ENCODE data around the gene F10. TPM values are rescaled to one million over a fixed set of nuclear protein-coding genes. Genes with fewer than 3 reads are reported as not detected.

F10 gene
- total RNA-seq, 1 experiment from 2014 or later: 0.18 TPM

DNA sequence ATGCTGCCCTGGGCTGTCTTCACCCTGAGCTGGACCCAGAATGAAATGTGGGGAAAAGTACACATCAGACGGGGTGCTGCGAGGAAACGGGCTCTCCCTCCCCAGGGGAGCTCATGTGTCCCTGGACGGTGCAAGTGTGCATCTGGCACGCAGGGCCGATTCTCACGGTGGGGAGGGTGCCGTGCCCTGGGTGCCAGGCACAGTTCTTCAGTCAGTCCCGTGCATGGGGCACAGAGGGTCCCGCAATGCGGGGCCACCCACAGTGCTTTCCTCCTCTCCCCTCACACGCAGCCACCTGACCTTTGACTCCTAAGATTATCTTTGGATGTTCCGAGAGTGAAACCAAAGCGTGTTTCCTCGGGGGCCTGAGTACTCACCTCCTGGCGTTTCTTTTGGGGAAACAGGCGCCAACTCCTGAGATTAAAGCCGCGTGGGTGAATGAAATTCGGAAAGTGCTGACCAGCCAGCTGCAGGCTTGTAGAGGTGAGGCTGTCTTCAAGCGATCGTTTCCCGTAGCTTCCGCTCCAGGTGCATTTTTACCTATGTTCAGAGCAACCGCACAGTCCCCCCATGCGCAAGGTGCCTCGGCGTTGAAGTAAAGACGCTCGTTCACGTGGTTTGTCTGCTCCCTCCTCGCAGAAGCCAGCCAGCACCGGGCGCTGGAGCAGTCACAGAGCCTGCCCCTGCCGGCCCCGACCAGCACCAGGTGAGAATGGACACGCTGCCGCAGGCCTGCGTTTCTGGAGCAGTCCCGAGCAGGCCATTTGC lies 34.5 kb upstream of the F10 start:
- H3K27ac ChIP-seq (ENCODE audit: low read length): no peak overlapping the region
- no peak for ATAC-seq
- H3K9me3 ChIP-seq (ENCODE audit: control insufficient read depth, insufficient read depth, low read depth, low read length): no peaks in the 10 kb centered on the region
- H3K36me3 ChIP-seq (ENCODE audit: control insufficient read depth, insufficient read depth, low read length): no peaks in the 10 kb centered on the region
- in situ Hi-C loops (cut with HindIII; ENCODE audit: low pct_unique_long_range_greater_than_20kb, low sequenced_read_pairs) (no loop called here), intact Hi-C loops (cut with micrococcal nuclease; ENCODE audit: unreplicated experiment) (no loop called here)
- BruUV-seq (replicated peaks): no TSS peak
- no peak for TF ChIP-seq POLR2AphosphoS5 (IDR thresholded peaks at IDR 0.05; ENCODE audit: low read depth, low read length)
- TF ChIP-seq, protein P1, sequence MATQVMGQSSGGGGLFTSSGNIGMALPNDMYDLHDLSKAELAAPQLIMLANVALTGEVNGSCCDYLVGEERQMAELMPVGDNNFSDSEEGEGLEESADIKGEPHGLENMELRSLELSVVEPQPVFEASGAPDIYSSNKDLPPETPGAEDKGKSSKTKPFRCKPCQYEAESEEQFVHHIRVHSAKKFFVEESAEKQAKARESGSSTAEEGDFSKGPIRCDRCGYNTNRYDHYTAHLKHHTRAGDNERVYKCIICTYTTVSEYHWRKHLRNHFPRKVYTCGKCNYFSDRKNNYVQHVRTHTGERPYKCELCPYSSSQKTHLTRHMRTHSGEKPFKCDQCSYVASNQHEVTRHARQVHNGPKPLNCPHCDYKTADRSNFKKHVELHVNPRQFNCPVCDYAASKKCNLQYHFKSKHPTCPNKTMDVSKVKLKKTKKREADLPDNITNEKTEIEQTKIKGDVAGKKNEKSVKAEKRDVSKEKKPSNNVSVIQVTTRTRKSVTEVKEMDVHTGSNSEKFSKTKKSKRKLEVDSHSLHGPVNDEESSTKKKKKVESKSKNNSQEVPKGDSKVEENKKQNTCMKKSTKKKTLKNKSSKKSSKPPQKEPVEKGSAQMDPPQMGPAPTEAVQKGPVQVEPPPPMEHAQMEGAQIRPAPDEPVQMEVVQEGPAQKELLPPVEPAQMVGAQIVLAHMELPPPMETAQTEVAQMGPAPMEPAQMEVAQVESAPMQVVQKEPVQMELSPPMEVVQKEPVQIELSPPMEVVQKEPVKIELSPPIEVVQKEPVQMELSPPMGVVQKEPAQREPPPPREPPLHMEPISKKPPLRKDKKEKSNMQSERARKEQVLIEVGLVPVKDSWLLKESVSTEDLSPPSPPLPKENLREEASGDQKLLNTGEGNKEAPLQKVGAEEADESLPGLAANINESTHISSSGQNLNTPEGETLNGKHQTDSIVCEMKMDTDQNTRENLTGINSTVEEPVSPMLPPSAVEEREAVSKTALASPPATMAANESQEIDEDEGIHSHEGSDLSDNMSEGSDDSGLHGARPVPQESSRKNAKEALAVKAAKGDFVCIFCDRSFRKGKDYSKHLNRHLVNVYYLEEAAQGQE (IDR thresholded peaks at IDR 0.05; ENCODE audit: insufficient read depth in 1 of 2, low read depth in 2 of 2, low read length in 1 of 2): no peak
- no peak overlapping the region for H3K4me3 ChIP-seq (ENCODE audit: low read depth in 2 of 2, low read length in 2 of 2)
- H3K4me1 ChIP-seq (ENCODE audit: control insufficient read depth, insufficient read depth, low read length): no peaks in the 10 kb centered on the region
- no peaks in the 10 kb centered on the region for H3K27me3 ChIP-seq (ENCODE audit: control insufficient read depth, insufficient read depth, low read length)
- POLR2A ChIA-PET: no interaction called here
- CTCF ChIA-PET: no interaction called here
- no peak for DNase-seq (ENCODE audit: low read depth, low spot score)

DNA sequence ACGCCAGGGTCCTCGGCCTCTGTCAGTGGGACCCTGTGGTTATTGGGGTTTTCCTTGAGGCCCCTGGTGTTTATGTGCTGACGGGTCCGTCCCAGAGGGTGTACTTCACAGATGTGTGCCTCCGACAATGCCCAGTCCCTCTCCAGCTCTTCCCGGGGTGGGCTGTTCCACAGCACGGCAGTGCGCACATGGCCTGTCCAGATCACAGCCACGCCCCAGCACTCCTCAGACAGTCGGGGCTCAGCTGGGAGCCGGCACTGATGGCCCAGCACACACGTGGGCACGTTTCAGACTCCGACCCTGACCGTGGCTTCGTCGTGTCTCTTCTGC lies 33.9 kb upstream of the F10 start:
- Histone ChIP-seq H3K4me3 (ENCODE audit: low read depth in 2 of 2, low read length in 2 of 2) (no peak overlapping the region), H3K9me3 (ENCODE audit: control insufficient read depth, insufficient read depth, low read depth, low read length) (no peaks in the 10 kb centered on the region), H3K27ac (ENCODE audit: low read length) (no peak overlapping the region), H3K4me1 (ENCODE audit: control insufficient read depth, insufficient read depth, low read length) (no peaks in the 10 kb centered on the region), H3K36me3 (ENCODE audit: control insufficient read depth, insufficient read depth, low read length) (no peaks in the 10 kb centered on the region), H3K27me3 (ENCODE audit: control insufficient read depth, insufficient read depth, low read length) (no peaks in the 10 kb centered on the region)
- in situ Hi-C loops (cut with HindIII; ENCODE audit: low pct_unique_long_range_greater_than_20kb, low sequenced_read_pairs) (no loop called here), intact Hi-C loops (cut with micrococcal nuclease; ENCODE audit: unreplicated experiment) (no loop called here)
- CTCF ChIA-PET: no interaction called here
- BruUV-seq (replicated peaks): no TSS peak
- POLR2A ChIA-PET: no interaction called here
- no peak for TF ChIP-seq SIN3A (IDR thresholded peaks at IDR 0.05; ENCODE audit: borderline replicate concordance, insufficient read depth, low read depth, low read length)
- TF ChIP-seq, protein P1 (IDR thresholded peaks at IDR 0.05; ENCODE audit: insufficient read depth in 1 of 2, low read depth in 2 of 2, low read length in 1 of 2): no peak
- TF ChIP-seq, protein P2, sequence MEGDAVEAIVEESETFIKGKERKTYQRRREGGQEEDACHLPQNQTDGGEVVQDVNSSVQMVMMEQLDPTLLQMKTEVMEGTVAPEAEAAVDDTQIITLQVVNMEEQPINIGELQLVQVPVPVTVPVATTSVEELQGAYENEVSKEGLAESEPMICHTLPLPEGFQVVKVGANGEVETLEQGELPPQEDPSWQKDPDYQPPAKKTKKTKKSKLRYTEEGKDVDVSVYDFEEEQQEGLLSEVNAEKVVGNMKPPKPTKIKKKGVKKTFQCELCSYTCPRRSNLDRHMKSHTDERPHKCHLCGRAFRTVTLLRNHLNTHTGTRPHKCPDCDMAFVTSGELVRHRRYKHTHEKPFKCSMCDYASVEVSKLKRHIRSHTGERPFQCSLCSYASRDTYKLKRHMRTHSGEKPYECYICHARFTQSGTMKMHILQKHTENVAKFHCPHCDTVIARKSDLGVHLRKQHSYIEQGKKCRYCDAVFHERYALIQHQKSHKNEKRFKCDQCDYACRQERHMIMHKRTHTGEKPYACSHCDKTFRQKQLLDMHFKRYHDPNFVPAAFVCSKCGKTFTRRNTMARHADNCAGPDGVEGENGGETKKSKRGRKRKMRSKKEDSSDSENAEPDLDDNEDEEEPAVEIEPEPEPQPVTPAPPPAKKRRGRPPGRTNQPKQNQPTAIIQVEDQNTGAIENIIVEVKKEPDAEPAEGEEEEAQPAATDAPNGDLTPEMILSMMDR (IDR thresholded peaks at IDR 0.05): no peak
- no peak for TF ChIP-seq TCF7L2 (IDR thresholded peaks at IDR 0.05; ENCODE audit: low read depth, low read length)
- no peak for TF ChIP-seq POLR2AphosphoS5 (IDR thresholded peaks at IDR 0.05; ENCODE audit: low read depth, low read length)
- ATAC-seq: no peak
- DNase-seq (ENCODE audit: low read depth, low spot score): no peak

Data from Panc1 (cell line).